GM04503 (cell line): ENCODE measurements around the gene HS2ST1.

Source experiments
- DNase-seq: peaks from one replicate; pipeline ENCODE4 v3.0.0-alpha.2; 2012; ENCODE audit warnings: low read depth

The HS2ST1 gene

DNA sequence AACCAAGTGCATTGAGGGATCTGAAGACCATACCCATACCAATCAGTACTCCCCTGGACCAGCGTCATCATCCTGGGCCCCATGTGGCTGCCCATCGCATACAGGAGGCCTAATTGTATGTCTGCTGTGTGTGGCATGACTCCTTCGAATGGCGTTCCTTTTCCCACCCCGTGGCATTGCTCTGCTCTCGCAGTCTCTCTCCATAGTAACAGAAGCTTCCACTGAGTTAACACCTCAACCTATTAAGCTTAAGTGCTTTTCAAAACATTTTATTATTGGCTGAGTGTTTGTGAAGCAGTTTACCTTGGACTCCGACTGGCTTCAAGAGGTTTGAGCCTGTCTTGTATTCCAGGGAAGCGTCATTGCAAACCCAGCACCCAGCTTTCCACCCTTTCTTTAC, 227.1 kb downstream of the HS2ST1 start:
- DNase-seq: no peak

DNA sequence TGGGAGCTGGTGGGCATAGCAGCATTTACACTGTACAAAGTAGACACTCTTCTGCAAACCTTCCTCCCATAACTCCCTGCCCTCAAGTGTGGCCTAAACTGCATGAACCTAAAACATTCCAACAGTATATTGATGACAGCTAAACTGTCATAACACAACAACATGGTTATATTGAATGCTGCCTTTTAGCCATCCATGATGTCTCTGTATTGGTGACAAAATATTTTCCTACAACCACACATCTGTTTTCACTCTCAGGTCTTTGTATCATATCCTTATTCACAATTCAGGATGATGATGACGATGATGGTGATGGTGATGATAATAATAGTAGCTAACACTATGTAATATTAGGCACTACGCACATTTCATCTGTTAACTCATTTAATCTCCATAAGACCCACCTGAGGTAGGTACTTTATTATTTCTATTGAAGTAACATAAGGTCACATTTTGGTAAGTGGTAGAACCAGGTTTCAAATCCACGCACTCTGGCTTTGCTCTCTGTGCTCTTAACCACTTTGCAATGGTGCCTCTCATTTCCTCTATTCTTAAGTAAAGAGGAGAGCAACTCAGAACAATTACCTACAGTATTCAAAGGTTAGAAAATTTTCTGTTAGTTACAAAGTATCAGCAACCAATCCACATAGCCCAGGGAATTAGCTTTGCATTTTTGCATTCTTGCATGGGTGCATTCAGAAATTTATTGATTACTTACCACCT, 229.1 kb downstream of the HS2ST1 start:
- no peak for DNase-seq

DNA sequence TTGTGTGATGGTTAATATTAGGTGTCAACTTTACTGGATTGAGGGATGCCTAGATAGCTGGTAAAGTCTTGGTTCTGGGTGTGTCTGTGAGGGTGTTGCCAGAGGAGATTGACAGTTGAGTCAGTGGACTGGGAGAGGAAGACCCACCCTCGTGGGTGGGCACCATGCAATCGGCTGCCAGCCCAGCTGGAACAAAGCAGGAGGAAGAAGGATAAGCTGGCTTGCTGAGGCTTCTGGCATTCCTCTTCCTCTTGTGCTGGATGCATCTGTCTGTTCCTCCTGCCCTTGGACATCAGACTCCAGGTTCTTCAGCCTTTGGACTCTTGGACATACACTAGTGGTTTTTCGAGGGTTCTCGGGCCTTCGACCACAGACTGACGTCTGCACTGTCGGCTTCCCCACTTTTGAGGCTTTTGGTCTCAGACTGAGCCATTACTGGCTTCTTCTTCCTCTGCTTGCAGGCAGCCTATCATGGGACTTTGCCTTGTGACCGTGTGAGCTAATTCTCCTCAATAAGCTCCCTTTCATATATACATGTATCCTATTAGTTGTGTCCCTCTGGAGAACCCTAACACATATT, 230.0 kb downstream of the HS2ST1 start:
- no peak for DNase-seq

DNA sequence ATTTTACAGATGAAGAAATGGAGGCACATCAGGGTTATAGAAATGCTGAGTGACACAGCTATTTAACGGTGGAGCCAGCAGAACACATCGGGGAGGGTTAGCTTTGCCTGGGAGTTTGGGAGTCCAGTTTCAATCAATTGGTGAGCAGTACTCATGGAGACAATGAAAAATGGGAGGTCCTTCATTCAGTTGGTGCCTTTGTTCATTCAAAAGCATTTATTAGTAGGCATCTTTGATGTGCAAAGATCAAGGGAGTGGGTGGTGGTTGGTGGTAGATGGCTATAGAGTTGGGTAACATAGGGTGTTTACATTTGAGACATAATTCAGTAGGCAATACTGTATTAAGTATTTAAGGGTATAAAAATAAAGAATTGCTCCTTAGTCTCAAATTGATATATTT, 230.5 kb downstream of the HS2ST1 start:
- no peak for DNase-seq

DNA sequence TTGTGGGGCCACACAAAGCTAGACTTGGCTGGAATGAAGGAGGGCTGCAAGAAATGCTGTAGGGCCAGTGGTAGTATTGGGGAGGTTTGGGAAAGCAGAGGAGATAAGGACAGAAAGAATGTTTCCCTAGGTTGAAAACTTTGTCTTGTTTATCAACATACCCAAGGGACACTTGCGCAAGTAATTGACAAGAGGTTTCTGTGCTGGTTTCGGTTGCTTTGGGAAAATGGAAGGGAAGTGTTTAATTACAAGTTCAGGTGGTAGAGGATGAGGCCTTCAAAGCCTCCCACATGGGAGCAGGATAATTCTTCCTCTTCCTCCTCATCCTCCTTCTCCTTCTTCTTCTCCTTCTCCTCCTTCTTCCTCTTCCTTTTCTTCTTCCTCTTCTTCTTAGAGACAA, 232.1 kb downstream of the HS2ST1 start:
- no peak for DNase-seq

DNA sequence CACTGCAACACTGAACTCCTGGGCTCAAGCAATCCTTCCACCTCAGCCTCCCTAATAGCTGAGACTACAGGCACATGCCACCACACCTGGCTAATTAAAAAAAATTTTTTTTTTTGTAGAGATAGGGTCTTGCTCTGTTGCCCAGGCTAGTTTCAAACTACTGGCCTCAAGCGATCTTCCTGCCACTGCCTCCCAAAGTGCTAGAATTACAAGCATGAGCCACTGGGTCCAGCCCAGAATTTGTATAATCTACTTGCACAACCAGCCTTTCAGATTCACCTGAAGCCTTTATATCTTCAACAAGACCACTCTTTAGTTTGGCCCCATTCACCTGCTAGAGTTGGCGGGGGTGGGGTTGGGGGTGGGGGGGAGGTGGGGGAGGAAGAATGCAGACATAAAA, 232.6 kb downstream of the HS2ST1 start:
- no peak for DNase-seq

DNA sequence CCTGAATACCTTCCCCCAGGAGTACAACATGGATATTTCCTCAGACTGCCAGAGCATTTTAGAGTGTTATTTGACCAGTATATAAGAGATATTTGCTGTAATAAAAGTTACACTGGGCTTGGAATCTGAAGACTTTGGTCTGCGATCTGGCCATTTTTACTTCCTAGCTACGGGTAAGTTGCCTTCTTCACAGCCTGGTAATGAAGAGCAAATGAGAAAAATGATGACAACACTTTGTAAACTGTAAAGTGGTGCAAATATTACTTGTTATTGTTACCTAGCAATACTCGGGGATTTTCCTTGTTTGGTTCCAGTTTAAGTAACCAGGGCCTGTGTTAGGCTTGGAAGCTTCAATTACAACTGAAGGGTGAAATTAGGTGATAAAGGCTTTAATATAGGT, 233.4 kb downstream of the HS2ST1 start:
- no peak for DNase-seq

DNA sequence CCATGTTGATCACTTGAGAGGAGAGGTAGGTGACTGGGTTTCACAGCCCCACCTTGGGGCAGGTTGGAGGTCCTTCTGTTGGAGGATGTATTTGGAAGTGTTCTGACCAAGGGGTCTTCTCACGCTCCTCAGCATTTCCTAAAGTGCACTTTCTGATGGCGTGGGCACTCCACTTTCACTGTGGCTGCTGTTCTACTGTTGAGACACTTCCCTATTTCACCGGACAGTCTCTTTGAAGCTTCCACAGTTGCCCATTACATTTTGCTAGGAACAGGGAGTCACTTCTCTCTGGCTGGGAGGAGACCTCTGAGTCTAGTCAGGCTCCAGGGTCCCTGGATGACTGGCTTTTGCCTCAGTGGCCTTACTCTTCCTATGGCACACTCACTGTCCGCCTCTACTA, 234.2 kb downstream of the HS2ST1 start:
- DNase-seq: no peak

DNA sequence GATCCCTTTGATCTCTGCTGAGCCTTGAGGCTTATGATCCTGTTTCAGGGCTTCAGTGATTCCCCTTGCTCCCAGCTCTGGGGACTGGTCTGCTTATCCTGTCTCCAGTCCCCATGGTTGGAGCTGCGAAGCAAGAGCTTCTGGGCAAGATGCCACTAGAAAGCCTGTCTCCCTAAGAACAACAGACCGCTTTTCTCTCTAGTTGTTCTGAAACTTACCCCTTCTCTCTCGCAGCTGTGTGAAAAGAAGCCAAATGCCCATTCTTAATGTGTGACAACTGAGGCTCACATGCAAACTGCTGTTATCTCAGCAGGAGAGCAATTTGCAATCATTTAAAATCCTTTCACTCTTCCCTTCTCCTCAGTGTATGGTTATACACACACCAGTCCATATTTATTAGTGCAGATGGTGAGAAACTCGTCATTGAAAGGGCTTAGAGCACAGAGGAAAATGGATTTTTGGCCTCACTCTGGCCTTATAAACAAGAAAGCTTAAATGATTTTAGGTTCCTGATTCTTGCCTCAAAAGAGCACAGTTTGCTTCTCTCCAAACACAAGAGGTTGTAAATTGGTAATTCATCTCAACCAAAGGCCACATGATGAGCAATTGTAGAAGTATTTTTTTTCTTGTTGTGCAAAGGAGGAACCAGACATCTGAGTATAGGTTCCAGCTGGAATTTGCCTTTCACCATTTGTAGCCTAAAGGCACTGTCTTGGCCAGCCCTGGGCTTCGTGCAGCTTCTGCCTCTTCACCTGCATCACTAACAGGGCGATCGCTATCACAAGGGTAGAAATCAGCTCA, 235.0 kb downstream of the HS2ST1 start:
- peak; percentile 31 for DNase-seq

DNA sequence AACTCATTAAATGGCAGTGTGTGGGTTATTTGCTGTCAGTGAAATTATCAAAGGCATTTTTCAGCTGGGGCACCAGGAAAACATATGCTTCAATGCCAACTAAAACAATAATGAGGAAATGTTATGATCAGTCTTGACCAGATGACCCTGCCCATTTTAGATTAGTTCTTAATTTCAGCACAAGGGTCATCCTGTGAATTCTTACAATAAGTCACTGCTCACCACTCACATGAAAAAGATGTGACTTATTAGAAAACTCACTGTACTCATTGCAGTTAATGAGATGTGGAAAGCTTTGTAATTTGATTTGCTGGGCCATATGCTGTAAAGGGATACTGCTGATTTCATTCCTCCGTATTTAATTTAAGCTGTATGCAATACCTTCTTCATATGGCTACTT, 235.7 kb downstream of the HS2ST1 start:
- DNase-seq: no peak

DNA sequence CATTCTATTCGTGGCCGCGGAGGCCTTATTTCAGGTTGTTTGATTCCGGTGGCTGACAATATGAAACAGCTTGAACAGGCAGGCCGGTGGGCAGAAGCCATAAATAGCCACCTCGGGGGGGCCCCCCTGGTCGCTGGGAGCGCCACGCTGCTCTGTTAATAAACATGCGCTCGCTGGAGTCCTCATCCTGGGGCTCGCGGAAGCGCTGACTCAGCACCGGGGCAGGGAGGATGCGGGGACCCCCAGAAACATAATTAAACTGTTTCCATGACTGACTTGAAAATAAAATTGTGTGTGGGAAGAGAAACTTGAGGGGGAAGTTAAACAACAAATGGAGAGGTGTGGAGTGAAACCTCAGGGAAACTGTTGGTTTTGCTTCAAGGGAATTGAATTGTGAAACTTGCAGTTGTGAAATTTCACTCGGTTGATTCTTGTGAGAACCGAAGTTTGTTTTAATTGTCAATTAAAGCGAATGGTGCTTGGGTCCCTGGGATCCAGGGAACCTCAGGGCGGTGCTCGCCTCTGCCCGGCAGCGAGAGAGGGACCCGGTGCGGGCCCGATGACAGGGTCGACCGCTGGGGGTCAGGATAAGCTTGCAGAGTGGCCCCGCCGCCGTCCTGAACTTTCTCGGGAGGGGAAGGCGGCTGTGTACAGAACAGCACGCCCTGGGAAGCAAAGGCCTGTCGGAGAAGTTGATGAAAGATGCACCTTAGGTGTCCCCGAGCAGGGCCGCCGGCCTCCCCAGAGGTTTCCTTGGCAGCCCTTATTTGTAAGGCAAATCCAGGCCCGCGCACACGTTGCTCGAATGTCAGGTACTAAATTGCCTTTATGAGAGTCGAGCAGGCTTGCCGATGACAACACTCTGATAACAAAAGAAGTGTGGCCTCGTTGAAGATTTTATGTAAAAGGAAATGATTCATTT, 237.3 kb downstream of the HS2ST1 start:
- no peak for DNase-seq

DNA sequence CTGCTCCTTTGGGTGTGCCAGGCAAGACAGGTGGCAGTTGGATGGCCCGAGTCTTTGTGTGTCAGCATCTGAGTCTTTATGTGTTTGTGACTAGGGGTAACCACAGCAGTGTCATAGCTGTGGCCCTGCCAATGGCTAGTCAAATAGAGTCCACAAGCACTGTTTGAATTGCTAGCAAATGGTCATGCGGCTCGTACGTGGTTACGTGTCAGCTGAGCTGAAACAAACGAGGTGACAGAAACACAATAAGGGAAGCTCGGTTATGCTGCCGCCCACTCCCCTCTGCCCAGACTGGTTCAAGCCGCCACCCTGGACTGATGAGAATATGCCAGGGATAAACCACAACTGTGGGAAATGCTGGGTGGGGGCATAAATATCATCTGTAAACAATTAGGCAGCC, 239.9 kb downstream of the HS2ST1 start:
- no peak for DNase-seq

DNA sequence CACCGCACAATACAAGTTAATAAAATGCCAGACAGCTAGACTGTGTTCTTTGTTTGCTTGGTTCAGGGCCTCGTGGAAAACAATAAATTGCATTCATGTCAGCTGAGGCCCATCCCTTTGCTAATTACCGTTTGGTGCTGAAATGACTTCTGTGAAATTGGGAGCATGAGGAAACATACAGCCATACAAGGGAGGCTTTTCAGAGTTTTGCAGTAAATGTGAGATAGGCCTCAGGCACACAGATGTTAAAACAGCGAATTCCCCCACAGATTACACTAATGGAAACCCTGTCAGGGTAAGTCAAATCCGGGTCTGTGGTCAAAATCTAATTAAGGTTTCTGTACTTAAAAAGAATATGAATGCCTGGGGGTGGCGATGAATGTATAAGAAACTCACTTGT, 240.7 kb downstream of the HS2ST1 start:
- no peak for DNase-seq

DNA sequence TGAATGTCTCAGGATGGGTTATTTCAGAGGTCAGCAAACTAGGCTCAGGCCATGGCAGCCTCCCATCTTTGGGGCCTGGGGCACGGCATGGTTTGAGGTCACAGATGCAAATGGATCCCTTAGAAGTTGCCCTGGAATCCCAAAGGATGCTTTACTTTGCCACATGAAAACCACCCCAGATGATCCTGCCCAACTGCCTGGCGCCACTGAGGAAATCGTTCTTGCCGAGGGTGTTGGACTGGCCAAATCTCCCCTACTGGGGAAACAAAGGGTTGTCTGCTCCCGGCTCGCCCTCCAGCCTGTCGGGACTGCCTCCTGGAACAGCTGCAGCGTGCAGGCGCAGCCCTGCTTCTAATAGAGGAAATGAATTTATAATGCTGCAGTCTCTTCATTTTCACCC, 241.2 kb downstream of the HS2ST1 start:
- no peak for DNase-seq

DNA sequence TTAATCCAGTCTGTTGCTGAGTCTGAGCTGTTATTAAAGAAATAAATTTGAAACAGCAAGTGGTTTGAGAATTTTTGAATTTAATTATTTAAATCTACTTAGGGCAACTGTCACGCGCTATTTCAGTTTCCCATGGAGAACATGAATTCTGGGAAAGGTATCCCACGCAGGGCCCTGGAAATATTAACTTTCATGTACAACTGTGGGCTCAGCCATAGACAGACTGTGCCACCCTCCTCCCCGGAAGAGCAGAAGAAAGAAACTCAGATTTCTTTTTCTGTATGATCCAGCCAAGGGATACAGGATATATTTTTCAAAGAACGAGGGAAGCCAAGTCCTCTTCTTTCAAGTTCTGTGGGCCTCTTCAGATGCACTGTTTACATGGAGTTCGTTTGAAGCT, 241.7 kb downstream of the HS2ST1 start:
- no peak for DNase-seq

DNA sequence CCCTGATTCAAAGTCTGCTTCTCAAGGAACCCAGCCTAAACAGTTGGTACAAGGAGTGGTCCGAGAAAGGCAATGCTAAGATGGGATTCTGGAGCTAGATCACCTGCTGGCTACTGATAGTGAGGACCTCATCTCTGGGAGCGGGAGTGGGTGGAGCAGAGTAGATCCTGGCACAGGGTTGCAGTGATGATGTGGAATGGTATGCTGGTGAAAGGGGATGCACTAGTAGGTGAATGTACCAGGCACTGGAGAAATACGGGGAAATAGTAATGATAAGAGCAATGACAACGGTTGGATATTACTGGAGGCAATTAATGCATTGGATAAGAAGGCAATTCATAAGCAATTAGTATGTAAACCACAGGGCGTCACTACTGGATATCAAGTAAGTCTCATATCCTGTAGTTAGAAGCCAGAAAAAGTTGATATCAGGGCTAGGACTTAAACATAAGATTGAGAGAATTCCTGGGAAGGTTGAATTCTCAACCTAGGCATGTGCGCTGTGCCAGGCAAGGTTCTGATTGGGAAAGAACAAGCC, 245.0 kb downstream of the HS2ST1 start:
- DNase-seq: no peak
